ENCODE measurements around the gene CCBE1. TPM values are rescaled to one million over a fixed set of nuclear protein-coding genes. Genes with fewer than 3 reads are reported as not detected.

Gene CCBE1
- total and polyA plus RNA-seq, 2 of the 4 experiments (the other 2 are of a cell fraction), result 64.8 to 148 TPM

DNA sequence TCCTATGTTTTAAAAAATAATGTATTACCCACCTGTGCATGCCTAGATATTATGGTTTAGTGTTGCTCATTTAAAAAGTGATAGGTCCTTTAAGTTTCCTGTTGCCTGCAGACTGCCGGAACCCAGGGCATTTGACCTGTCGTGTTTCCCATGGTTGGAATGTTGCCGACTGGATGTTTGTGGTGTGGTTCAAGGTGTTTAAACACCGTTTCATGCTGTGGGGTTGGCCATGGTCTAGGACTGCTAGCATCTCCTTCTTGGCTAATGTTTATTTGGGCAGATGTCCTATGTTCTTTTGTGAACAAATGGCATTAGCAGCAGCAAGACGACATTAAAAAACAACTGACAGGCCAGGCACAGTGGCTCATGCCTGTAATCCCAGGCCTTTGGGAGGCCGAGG, 245.3 kb downstream of the CCBE1 start:
- POLR2A ChIA-PET (ENCODE audit: unreplicated experiment), result no interaction called here
- CTCF ChIA-PET, result no interaction called here
- no peak overlapping the region for H3K4ac ChIP-seq (ENCODE audit: low read depth, low read length)
- no peak overlapping the region for H3K56ac ChIP-seq (ENCODE audit: extremely low read depth, insufficient read depth, low read length)
- H3K27me3 ChIP-seq (ENCODE audit: control insufficient read depth, insufficient read depth, low read length), result no peaks in the 10 kb centered on the region
- DNase-seq (no peak), ATAC-seq (ENCODE audit: low read depth) (no peak)
- no peaks in the 10 kb centered on the region for H4K20me1 ChIP-seq (ENCODE audit: insufficient read depth, low read length)
- no peak for TF ChIP-seq FOS (IDR thresholded peaks at IDR 0.05; ENCODE audit: low read depth, low read length)
- no peak for TF ChIP-seq CHD1 (IDR thresholded peaks at IDR 0.05; ENCODE audit: low read depth, low read length)
- no peak for TF ChIP-seq NFE2L2 (IDR thresholded peaks at IDR 0.05; ENCODE audit: low read depth, low read length)
- no peak overlapping the region for H3K14ac ChIP-seq (replicated peaks; ENCODE audit: low read depth, low read length)
- H2AFZ ChIP-seq (replicated peaks; ENCODE audit: low read length, poor library complexity), result no peak overlapping the region
- no peak overlapping the region for H4K91ac ChIP-seq (ENCODE audit: insufficient read depth, low read depth, low read length)
- no peak overlapping the region for H4K8ac ChIP-seq (ENCODE audit: low read depth in 2 of 2, low read length in 2 of 2)
- H4K5ac ChIP-seq (ENCODE audit: low read depth, low read length), result no peak overlapping the region
- H2BK15ac ChIP-seq (ENCODE audit: low read depth, low read length), result no peak overlapping the region
- no peak overlapping the region for H3K4me3 ChIP-seq (ENCODE audit: insufficient read depth, low read depth, low read length)
- dilution Hi-C loops (cut with HindIII; ENCODE audit: low sequenced_read_pairs, unreplicated experiment) (no loop called here), in situ Hi-C loops (cut with MboI; ENCODE audit: low sequenced_read_pairs) (loop anchor here (25.0 kb wide), 1 partner anchor 185 kb away; no protein-coding TSS in a partner anchor), intact Hi-C loops (cut with micrococcal nuclease) (no loop called here)
- no peaks in the 10 kb centered on the region; the same call in 1 of the 2 replicates for H3K4me1 ChIP-seq (ENCODE audit: control insufficient read depth, insufficient read depth, low read length)
- H2AK5ac ChIP-seq (ENCODE audit: low read depth, low read length), result no peak overlapping the region
- H3K27ac ChIP-seq (ENCODE audit: insufficient read depth, low read length), result no peak overlapping the region
- no peak overlapping the region for H3K9ac ChIP-seq (ENCODE audit: low read depth, low read length)
- H2BK20ac ChIP-seq (ENCODE audit: low read depth, low read length), result no peak overlapping the region
- no peak overlapping the region for H2BK5ac ChIP-seq (ENCODE audit: low read depth, low read length, poor library complexity, severe bottlenecking)
- no peaks in the 10 kb centered on the region for H3K79me1 ChIP-seq (ENCODE audit: low read depth in 1 of 2, low read length in 2 of 2)
- H3K23ac ChIP-seq (ENCODE audit: low read depth, low read length), result no peak overlapping the region
- H3K9me1 ChIP-seq (ENCODE audit: insufficient read depth, low read length), result peaks cover 6% of the 10 kb centered on the region; the same call in 1 of the 2 replicates
- 45% methylated on average over 2 of the region's 6 CpGs; no CpG with 5 or more reads in 1 of the 2 experiments for WGBS, 2 experiments (ENCODE audit: extremely low coverage in 2 of 2, insufficient read length in 1 of 2)
- no peak overlapping the region for H2BK120ac ChIP-seq (ENCODE audit: low read depth, low read length)
- H3K18ac ChIP-seq (ENCODE audit: low read depth, low read length), result no peak overlapping the region
- H3K36me3 ChIP-seq (ENCODE audit: control insufficient read depth, insufficient read depth, low read length), result peaks cover 2% of the 10 kb centered on the region; the same call in 1 of the 2 replicates
- no peak overlapping the region for H3K4me2 ChIP-seq (ENCODE audit: low read depth, low read length)
- H2AK9ac ChIP-seq (replicated peaks; ENCODE audit: low read depth, low read length, poor library complexity), result no peak overlapping the region
- BruUV-seq (replicated peaks), result no TSS peak
- H3K9me3 ChIP-seq (ENCODE audit: control insufficient read depth, insufficient read depth, low read length), result no peaks in the 10 kb centered on the region

All from IMR-90 (cell line).